T-cell (primary cell): ENCODE data around the gene EFCAB12. TPM values are rescaled to one million over a fixed set of nuclear protein-coding genes. Genes with fewer than 3 reads are reported as not detected.
"Not testable (repeated sequence)": the region's sequence is repeated elsewhere in the genome, so short reads cannot be mapped to it uniquely, and the experiment has no call there.

Experiments used
- ATAC-seq, 4 experiments: fragments of 200-7000 bp in 3 of 4; fragments of 150-1000 bp in 1 of 4; cut with Tn5 transposase; replicated peaks in 1 of 4; 1 replicate in 3 of 4; 2 replicates in 1 of 4; pipeline ENCODE4 v1.10.0; 2021; ENCODE audit warnings: moderate library complexity in 3 of 4, mild to moderate bottlenecking in 2 of 4, moderate number of reproducible peaks in 1 of 4
- CTCF ChIA-PET, 2 donors: fragments of 300-600 bp; sonication (Branson Sonifier 250); formaldehyde crosslinking; loops; one replicate each; lab custom pipeline; 2022; ENCODE audit warnings: antibody characterized with exemption in 2 of 2; lab: Charles Lee
- POLR2A ChIA-PET, 2 donors: fragments of 300-600 bp; sonication (Branson Sonifier 250); formaldehyde crosslinking; loops; one replicate each; lab custom pipeline; 2022; ENCODE audit warnings: antibody characterized with exemption in 2 of 2; lab: Charles Lee
- DNase-seq, 35 experiments: peaks; one replicate each; pipeline versions ENCODE4 v3.0.0 to v3.0.0-alpha.2; 2013 to 2023
- H3K27ac ChIP-seq: one replicate; pipeline ENCODE4 v1.5.1; 2013; ENCODE audit warnings: low read length
- H3K27me3 ChIP-seq, 2 experiments: replicated peaks in 1 of 2; 1 replicate in 1 of 2; 2 replicates in 1 of 2; pipeline versions ENCODE4 v1.6.1 to v1.7.0; 2013; ENCODE audit warnings: low read length in 1 of 2, mixed read lengths in 1 of 2; ENCODE audit not compliant: control insufficient read depth in 2 of 2, insufficient read depth in 2 of 2; ENCODE audit errors: extremely low read depth in 1 of 2
- H3K36me3 ChIP-seq, 2 donors: 1 replicate in 1 of 2; 2 replicates in 1 of 2; pipeline versions ENCODE4 v1.6.1 to v1.7.0; 2013; ENCODE audit warnings: low read length in 1 of 2; ENCODE audit not compliant: control insufficient read depth in 2 of 2, insufficient read depth in 1 of 2; ENCODE audit errors: extremely low read depth in 1 of 2
- H3K4me1 ChIP-seq, 2 experiments: 1 replicate in 1 of 2; 2 replicates in 1 of 2; pipeline versions ENCODE4 v1.6.1 to v1.7.0; 2013; ENCODE audit warnings: low read length in 2 of 2, mixed read lengths in 1 of 2; ENCODE audit not compliant: insufficient read depth in 2 of 2, control insufficient read depth in 1 of 2; ENCODE audit errors: extremely low read depth in 1 of 2
- H3K4me3 ChIP-seq, 2 donors: 1 replicate in 1 of 2; 2 replicates in 1 of 2; pipeline versions ENCODE4 v1.5.1 to v1.7.0; 2013; ENCODE audit warnings: mild to moderate bottlenecking in 2 of 2, low read length in 1 of 2, moderate library complexity in 1 of 2; ENCODE audit not compliant: control insufficient read depth in 1 of 2; ENCODE audit errors: extremely low read depth in 1 of 2
- H3K9me3 ChIP-seq: 2 replicates; pipeline ENCODE4 v1.7.0; 2013
- H3K27ac Mint-ChIP-seq, 2 donors: one replicate each; pipeline ENCODE4 v1.8.0; 2020 to 2021; ENCODE audit warnings: mild to moderate bottlenecking in 2 of 2, mixed read lengths in 2 of 2
- H3K27me3 Mint-ChIP-seq, 2 donors: one replicate each; pipeline ENCODE4 v1.8.0; 2021 to 2022; ENCODE audit warnings: mixed read lengths in 2 of 2
- H3K36me3 Mint-ChIP-seq: one replicate; pipeline ENCODE4 v1.8.0; 2021; ENCODE audit warnings: mixed read lengths
- H3K4me1 Mint-ChIP-seq, 3 donors: one replicate each; pipeline ENCODE4 v1.8.0; 2020 to 2022; ENCODE audit warnings: mixed read lengths in 3 of 3, mild to moderate bottlenecking in 1 of 3
- H3K4me3 Mint-ChIP-seq, 3 donors: one replicate each; pipeline ENCODE4 v1.8.0; 2020 to 2022; ENCODE audit warnings: mild to moderate bottlenecking in 3 of 3, mixed read lengths in 3 of 3, moderate library complexity in 3 of 3
- H3K9me3 Mint-ChIP-seq, 3 donors: one replicate each; pipeline ENCODE4 v1.8.0; 2020 to 2022; ENCODE audit warnings: mixed read lengths in 3 of 3
- WGBS: methylation state at CpG from one replicate; pipeline ENCODE4 v1.1.5; 2013; ENCODE audit warnings: missing lambda C conversion rate; ENCODE audit not compliant: insufficient coverage; 5-methylcytosine and 5-hydroxymethylcytosine counted together
- total RNA-seq, 35 experiments: library from RNA in 6 of 35; stranded (reverse) in 6 of 35; fragments of 120-200 nt in 1 of 35; gene quantifications; one replicate each; pipeline versions ENCODE4 v1.2.1 to v1.2.4 and lab custom pipeline; 2013 to 2026

Gene EFCAB12
- total RNA-seq, 5 donors from 2014 or later (not counting 1 experiment from before 2014, with no cell fraction given), result 1.2 to 2.7 (median 2.2) TPM

GRCh38 chr3:129392106-129392887 is 36.1 kb downstream of the EFCAB12 start:
- CTCF ChIA-PET, result not testable (repeated sequence)
- H3K36me3 Mint-ChIP-seq, result peaks cover 44% of the 10 kb centered on the region

GRCh38 chr3:129391583-129391982 is 36.9 kb downstream of the EFCAB12 start:
- CTCF ChIA-PET, H3K27me3 ChIP-seq, H3K9me3 Mint-ChIP-seq, H3K27ac Mint-ChIP-seq, H3K27ac ChIP-seq, H3K9me3 ChIP-seq, DNase-seq, H3K4me1 ChIP-seq, H3K4me3 ChIP-seq, ATAC-seq, H3K27me3 Mint-ChIP-seq, H3K4me3 Mint-ChIP-seq: not testable (repeated sequence)
- Mint-ChIP-seq H3K4me1 (peaks cover 13 to 20% (median 15%) of the 10 kb centered on the region in 3 donors), H3K36me3 (peaks cover 50% of the 10 kb centered on the region)
- no CpG with 5 or more reads among the region's 4 CpGs for WGBS
- H3K36me3 ChIP-seq, result peaks cover 6 to 63% of the 10 kb centered on the region in 2 donors
- POLR2A ChIA-PET, result interaction anchor here in 1 of 2 donors (0.6 kb wide), 1 partner anchor 8 kb away, joined by 6 read pairs; no protein-coding TSS in a partner anchor

More at GRCh38 chr3:129392106-129392887, 36.1 kb downstream of the EFCAB12 start:
- H3K4me1 ChIP-seq, H3K4me3 Mint-ChIP-seq, H3K9me3 ChIP-seq, H3K27me3 ChIP-seq, H3K27ac Mint-ChIP-seq, H3K27me3 Mint-ChIP-seq, H3K4me3 ChIP-seq, H3K27ac ChIP-seq, DNase-seq, ATAC-seq, H3K9me3 Mint-ChIP-seq, POLR2A ChIA-PET: not testable (repeated sequence)
- 100% methylated on average over 1 of the region's 8 CpGs for WGBS
- H3K36me3 ChIP-seq, result peaks cover 6 to 60% of the 10 kb centered on the region in 2 donors
- peaks cover 20 to 27% (median 23%) of the 10 kb centered on the region in 3 donors for H3K4me1 Mint-ChIP-seq

GRCh38 chr3:129389572-129389937 is 38.9 kb downstream of the EFCAB12 start:
- Mint-ChIP-seq H3K9me3 (no peaks in the 10 kb centered on the region), H3K36me3 (peaks cover 47% of the 10 kb centered on the region), H3K4me1 (peaks cover 0 to 1% (median 0%) of the 10 kb centered on the region in 3 donors), H3K4me3 (no peak overlapping the region), H3K27ac (no peak overlapping the region), H3K27me3 (no peaks in the 10 kb centered on the region)
- no peak for ATAC-seq
- DNase-seq, result no peak
- Histone ChIP-seq H3K4me1 (no peaks in the 10 kb centered on the region), H3K36me3 (peaks cover 6 to 53% of the 10 kb centered on the region in 2 donors), H3K27ac (no peak overlapping the region), H3K9me3 (no peaks in the 10 kb centered on the region), H3K27me3 (no peaks in the 10 kb centered on the region), H3K4me3 (no peak overlapping the region)
- POLR2A ChIA-PET, result no interaction called here
- CTCF ChIA-PET, result no interaction called here
- no CpG with 5 or more reads among the region's 3 CpGs for WGBS

- DNase-seq, H3K4me1 Mint-ChIP-seq, H3K9me3 ChIP-seq, H3K4me3 ChIP-seq, H3K4me1 ChIP-seq, POLR2A ChIA-PET, H3K4me3 Mint-ChIP-seq, H3K27me3 Mint-ChIP-seq, ATAC-seq, H3K27ac Mint-ChIP-seq, H3K27ac ChIP-seq, H3K27me3 ChIP-seq, H3K9me3 Mint-ChIP-seq, CTCF ChIA-PET: not testable (repeated sequence)
- WGBS, result 100% methylated on average over 2 of the region's 8 CpGs
- H3K36me3 ChIP-seq, result peaks cover 6 to 53% of the 10 kb centered on the region in 2 donors
- peaks cover 46% of the 10 kb centered on the region for H3K36me3 Mint-ChIP-seq
Observed at GRCh38 chr3:129388791-129389571, 39.5 kb downstream of the EFCAB12 start.

- H3K4me1 ChIP-seq, result no peaks in the 10 kb centered on the region
- H3K27me3 ChIP-seq, result no peaks in the 10 kb centered on the region
- ChIA-PET CTCF (interaction anchor here (0.5 to 1.0 kb wide), 2 partner anchors 12 to 1168 kb away, joined by 3 read pairs; no protein-coding TSS in a partner anchor), POLR2A (interaction anchor here (0.6 to 0.8 kb wide), 2 partner anchors 13 to 27 kb away, joined by 5 read pairs; no protein-coding TSS in a partner anchor)
- WGBS, result 93% methylated on average over 4 of the region's 5 CpGs
- peaks cover 6 to 42% of the 10 kb centered on the region in 2 donors for H3K36me3 ChIP-seq
- ATAC-seq (no peak), DNase-seq (no peak)
- Mint-ChIP-seq H3K4me1 (no peaks in the 10 kb centered on the region), H3K9me3 (no peaks in the 10 kb centered on the region), H3K27ac (no peak overlapping the region), H3K27me3 (no peaks in the 10 kb centered on the region), H3K36me3 (peaks cover 41% of the 10 kb centered on the region), H3K4me3 (no peak overlapping the region)
- no peak overlapping the region for H3K27ac ChIP-seq
- no peaks in the 10 kb centered on the region for H3K9me3 ChIP-seq
- H3K4me3 ChIP-seq, result no peak overlapping the region
Observed at GRCh38 chr3:129387487-129387886, 40.9 kb downstream of the EFCAB12 start.

GRCh38 chr3:129386984-129387383 is 41.5 kb downstream of the EFCAB12 start:
- no peak overlapping the region for H3K27ac Mint-ChIP-seq
- H3K27me3 Mint-ChIP-seq, result no peaks in the 10 kb centered on the region
- ATAC-seq, result no peak
- no peaks in the 10 kb centered on the region for H3K9me3 Mint-ChIP-seq
- POLR2A ChIA-PET, result interaction anchor here in 1 of 2 donors (0.5 kb wide), 1 partner anchor 43 kb away, joined by 3 read pairs; no protein-coding TSS in a partner anchor
- H3K4me1 Mint-ChIP-seq, result no peaks in the 10 kb centered on the region
- H3K4me1 ChIP-seq, result no peaks in the 10 kb centered on the region
- H3K9me3 ChIP-seq, result no peaks in the 10 kb centered on the region
- H3K4me3 ChIP-seq, result no peak overlapping the region
- no peaks in the 10 kb centered on the region for H3K27me3 ChIP-seq
- CTCF ChIA-PET, result interaction anchor here in 1 of 2 donors (1.0 kb wide), 1 partner anchor 13 kb away, joined by 3 read pairs; no protein-coding TSS in a partner anchor
- H3K27ac ChIP-seq, result no peak overlapping the region
- H3K36me3 ChIP-seq, result peaks cover 6 to 38% of the 10 kb centered on the region in 2 donors
- peaks cover 38% of the 10 kb centered on the region for H3K36me3 Mint-ChIP-seq
- H3K4me3 Mint-ChIP-seq, result no peak overlapping the region
- WGBS, result 100% methylated on average over 6 of the region's 10 CpGs
- no peak for DNase-seq
